IMR-90 (cell line): ENCODE data around the gene MARCHF9.

Experiments
- CTCF ChIP-seq: conservative IDR thresholded peaks from 2 replicates; pipeline ENCODE4 v1.5.1; 2012; ENCODE audit warnings: mild to moderate bottlenecking, low read depth, low read length, improper control_type of control experiment
- MAFK ChIP-seq: IDR thresholded peaks from 2 replicates; pipeline ENCODE4 v1.6.1; 2012; ENCODE audit warnings: low read depth, low read length, improper control_type of control experiment
- MXI1 ChIP-seq: IDR thresholded peaks from 2 replicates; pipeline ENCODE4 v1.6.1; 2012; ENCODE audit warnings: low read depth, mild to moderate bottlenecking, low read length, moderate library complexity, borderline replicate concordance
- POLR2A ChIP-seq: IDR thresholded peaks from 2 replicates; pipeline ENCODE4 v1.6.1; 2012; ENCODE audit warnings: mild to moderate bottlenecking, low read depth, low read length
- RAD21 ChIP-seq: IDR thresholded peaks from 2 replicates; pipeline ENCODE4 v1.6.1; 2012; ENCODE audit warnings: low read length, improper control_type of control experiment
- RFX5 ChIP-seq: IDR thresholded peaks from 2 replicates; pipeline ENCODE4 v1.8.0; 2012; ENCODE audit warnings: low read depth, mild to moderate bottlenecking, low read length, moderate library complexity
- TF ChIP-seq, protein P1 (sequence below): fragments of 150-350 bp; IDR thresholded peaks from 2 replicates; pipeline ENCODE4 v1.6.1; 2017; ENCODE audit warnings: mild to moderate bottlenecking, antibody characterized with exemption, low read length, low read depth

- no peak for TF ChIP-seq POLR2A
- no peak for TF ChIP-seq RAD21
- no peak for TF ChIP-seq MXI1
- TF ChIP-seq CTCF = no peak
- TF ChIP-seq MAFK = no peak
- TF ChIP-seq, protein P1, sequence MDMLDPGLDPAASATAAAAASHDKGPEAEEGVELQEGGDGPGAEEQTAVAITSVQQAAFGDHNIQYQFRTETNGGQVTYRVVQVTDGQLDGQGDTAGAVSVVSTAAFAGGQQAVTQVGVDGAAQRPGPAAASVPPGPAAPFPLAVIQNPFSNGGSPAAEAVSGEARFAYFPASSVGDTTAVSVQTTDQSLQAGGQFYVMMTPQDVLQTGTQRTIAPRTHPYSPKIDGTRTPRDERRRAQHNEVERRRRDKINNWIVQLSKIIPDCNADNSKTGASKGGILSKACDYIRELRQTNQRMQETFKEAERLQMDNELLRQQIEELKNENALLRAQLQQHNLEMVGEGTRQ = no peak
- no peak for TF ChIP-seq RFX5
Observed at GRCh38 chr12:57740656-57741412, 14.1 kb upstream of the MARCHF9 start.
